Ishikawa (cell line): ENCODE measurements around the gene RBKS.

Experiments
- CEBPB ChIP-seq: IDR thresholded peaks from 2 replicates; pipeline ENCODE4 v1.6.1; 2012
- CREB1 ChIP-seq: IDR thresholded peaks from 2 replicates; pipeline ENCODE4 v1.6.1; 2012; ENCODE audit warnings: low read depth
- EGR1 ChIP-seq: IDR thresholded peaks from 2 replicates; pipeline ENCODE4 v1.6.1; 2012
- EP300 ChIP-seq: IDR thresholded peaks from 2 replicates; pipeline ENCODE4 v1.6.1; 2012; ENCODE audit warnings: borderline replicate concordance
- FOXM1 ChIP-seq: IDR thresholded peaks from 2 replicates; pipeline ENCODE4 v1.6.1; 2012; ENCODE audit warnings: low read depth, borderline replicate concordance
- MAX ChIP-seq: IDR thresholded peaks from 2 replicates; pipeline ENCODE4 v1.6.1; 2012
- NFIC ChIP-seq: IDR thresholded peaks from 2 replicates; pipeline ENCODE4 v1.6.1; 2012
- RAD21 ChIP-seq: IDR thresholded peaks from 2 replicates; pipeline ENCODE4 v1.6.1; 2012; ENCODE audit warnings: low read depth
- TAF1 ChIP-seq: IDR thresholded peaks from 2 replicates; pipeline ENCODE4 v1.6.1; 2012; ENCODE audit warnings: low read depth, mild to moderate bottlenecking
- TCF12 ChIP-seq: IDR thresholded peaks from 2 replicates; pipeline ENCODE4 v1.6.1; 2012; ENCODE audit warnings: low read depth
- TEAD4 ChIP-seq: IDR thresholded peaks from 2 replicates; pipeline ENCODE4 v1.6.1; 2012
- USF1 ChIP-seq: IDR thresholded peaks from 2 replicates; pipeline ENCODE4 v1.6.1; 2012
- YY1 ChIP-seq: IDR thresholded peaks from 2 replicates; pipeline ENCODE4 v1.6.1; 2012; ENCODE audit warnings: low read depth
- ZBTB7A ChIP-seq: IDR thresholded peaks from 2 replicates; pipeline ENCODE4 v1.6.1; 2012; ENCODE audit warnings: low read depth
- TF ChIP-seq, protein P1 (sequence below): IDR thresholded peaks from 2 replicates; pipeline ENCODE4 v1.6.1; 2012; ENCODE audit warnings: low read depth, mild to moderate bottlenecking

The RBKS gene

GRCh38 chr2:27737676-27738348 is 152.4 kb downstream of the RBKS start:
- TF ChIP-seq TAF1: no peak
- peak; percentile 45; the same call in 1 of the 2 replicates for TF ChIP-seq CEBPB

DNA sequence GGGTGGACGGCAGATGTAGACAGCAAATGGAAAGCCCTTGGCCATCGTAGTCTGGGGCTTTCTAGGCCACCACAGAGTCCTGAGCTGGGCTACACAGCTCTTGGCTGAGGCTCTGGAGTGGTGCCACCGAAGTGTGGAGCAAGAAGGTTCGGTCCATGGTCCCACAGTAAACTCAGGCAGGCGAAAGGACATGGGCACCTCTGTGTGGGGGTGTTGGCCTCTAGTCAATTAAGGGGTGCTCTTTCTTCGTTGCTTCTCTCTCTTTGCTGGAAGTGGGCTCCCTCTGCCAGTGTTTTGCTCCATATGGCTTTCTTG is 153.3 kb downstream of the RBKS start:
- TF ChIP-seq RAD21 (no peak), MAX (no peak), TAF1 (no peak), CEBPB (no peak), FOXM1 (no peak), CREB1 (no peak), USF1 (no peak), TCF12 (no peak), YY1 (no peak), TEAD4 (no peak), EP300 (no peak), ZBTB7A (no peak), EGR1 (no peak)
- TF ChIP-seq, protein P1, sequence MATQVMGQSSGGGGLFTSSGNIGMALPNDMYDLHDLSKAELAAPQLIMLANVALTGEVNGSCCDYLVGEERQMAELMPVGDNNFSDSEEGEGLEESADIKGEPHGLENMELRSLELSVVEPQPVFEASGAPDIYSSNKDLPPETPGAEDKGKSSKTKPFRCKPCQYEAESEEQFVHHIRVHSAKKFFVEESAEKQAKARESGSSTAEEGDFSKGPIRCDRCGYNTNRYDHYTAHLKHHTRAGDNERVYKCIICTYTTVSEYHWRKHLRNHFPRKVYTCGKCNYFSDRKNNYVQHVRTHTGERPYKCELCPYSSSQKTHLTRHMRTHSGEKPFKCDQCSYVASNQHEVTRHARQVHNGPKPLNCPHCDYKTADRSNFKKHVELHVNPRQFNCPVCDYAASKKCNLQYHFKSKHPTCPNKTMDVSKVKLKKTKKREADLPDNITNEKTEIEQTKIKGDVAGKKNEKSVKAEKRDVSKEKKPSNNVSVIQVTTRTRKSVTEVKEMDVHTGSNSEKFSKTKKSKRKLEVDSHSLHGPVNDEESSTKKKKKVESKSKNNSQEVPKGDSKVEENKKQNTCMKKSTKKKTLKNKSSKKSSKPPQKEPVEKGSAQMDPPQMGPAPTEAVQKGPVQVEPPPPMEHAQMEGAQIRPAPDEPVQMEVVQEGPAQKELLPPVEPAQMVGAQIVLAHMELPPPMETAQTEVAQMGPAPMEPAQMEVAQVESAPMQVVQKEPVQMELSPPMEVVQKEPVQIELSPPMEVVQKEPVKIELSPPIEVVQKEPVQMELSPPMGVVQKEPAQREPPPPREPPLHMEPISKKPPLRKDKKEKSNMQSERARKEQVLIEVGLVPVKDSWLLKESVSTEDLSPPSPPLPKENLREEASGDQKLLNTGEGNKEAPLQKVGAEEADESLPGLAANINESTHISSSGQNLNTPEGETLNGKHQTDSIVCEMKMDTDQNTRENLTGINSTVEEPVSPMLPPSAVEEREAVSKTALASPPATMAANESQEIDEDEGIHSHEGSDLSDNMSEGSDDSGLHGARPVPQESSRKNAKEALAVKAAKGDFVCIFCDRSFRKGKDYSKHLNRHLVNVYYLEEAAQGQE: no peak

GRCh38 chr2:27736031-27736889 is 153.9 kb downstream of the RBKS start:
- TF ChIP-seq FOXM1 (no peak), NFIC (no peak), CREB1 (no peak), TEAD4 (no peak), ZBTB7A (no peak), RAD21 (no peak)

DNA sequence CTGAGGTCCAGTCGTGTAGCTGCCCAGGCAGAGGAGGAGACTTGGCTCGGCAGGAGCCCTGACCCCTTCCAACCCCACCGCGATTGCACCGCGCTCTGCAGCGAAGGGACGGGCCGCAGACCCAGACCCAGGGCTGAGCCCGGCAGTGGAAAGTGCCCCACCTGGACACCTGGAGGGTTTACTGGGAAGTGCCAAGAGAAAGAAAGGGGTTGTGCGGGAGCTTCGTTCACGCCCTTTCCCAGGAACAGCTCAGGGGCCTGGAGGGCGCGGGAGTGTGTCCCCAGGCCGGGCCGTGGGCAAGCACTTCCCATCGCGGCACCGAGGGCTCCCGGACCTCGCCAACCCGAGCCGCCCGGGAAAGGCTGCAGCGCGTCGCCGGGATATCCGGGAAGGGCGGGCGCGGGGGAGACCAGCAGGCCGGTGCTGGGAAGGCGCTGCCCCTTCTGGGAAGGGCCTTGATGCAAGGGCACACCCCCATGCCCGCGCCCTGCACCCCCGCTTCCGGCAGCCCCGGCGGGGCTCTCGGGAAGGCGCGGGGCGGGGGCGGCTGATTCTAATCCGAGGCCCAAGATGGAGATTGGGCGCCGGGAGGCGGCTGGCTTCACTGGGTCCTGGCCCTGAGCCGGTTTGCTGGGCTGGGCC is 154.8 kb downstream of the RBKS start:
- TF ChIP-seq TCF12 (no peak; the same call in 1 of the 2 replicates), TAF1 (peak; percentile 37), CEBPB (no peak), FOXM1 (no peak), USF1 (no peak), NFIC (no peak), MAX (peak; percentile 75), TEAD4 (no peak), ZBTB7A (peak; percentile 62; the same call in 1 of the 2 replicates), EGR1 (peak; percentile 81), EP300 (no peak), CREB1 (no peak), YY1 (no peak), RAD21 (no peak)
- TF ChIP-seq, protein P1: no peak

DNA sequence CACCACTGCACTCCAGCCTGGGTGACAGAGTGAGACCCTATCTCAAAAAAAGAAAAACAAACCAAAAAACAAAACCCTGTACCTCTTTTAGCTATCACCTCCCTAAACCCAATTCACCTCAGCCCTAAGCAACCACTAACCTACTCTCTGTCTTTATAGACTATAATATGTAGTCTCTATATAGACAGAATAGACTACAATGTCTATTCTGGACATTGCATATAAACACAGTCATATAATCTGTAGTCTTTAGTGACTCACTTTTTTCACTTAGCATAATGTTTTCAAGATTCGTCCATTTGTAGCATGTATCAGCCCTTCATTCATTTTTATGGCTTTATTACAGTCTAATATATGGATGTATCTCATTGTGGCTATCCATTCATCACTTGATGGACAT is 155.9 kb downstream of the RBKS start:
- no peak for TF ChIP-seq CEBPB
- no peak for TF ChIP-seq USF1
- no peak for TF ChIP-seq YY1
- TF ChIP-seq TCF12: no peak
- TF ChIP-seq NFIC: no peak
- no peak for TF ChIP-seq EGR1
- TF ChIP-seq ZBTB7A: no peak
- TF ChIP-seq CREB1: no peak
- TF ChIP-seq MAX: no peak
- no peak for TF ChIP-seq RAD21
- no peak for TF ChIP-seq TEAD4
- TF ChIP-seq, protein P1: no peak
- TF ChIP-seq FOXM1: no peak
- no peak for TF ChIP-seq EP300
- TF ChIP-seq TAF1: no peak
